Measurements from ENCODE around the gene MED12L.

MED12L gene

GRCh38 chr3:151133917-151134450, 48.5 kb downstream of the MED12L start:
- DNase-seq: no peak

- peak in 5 of 58 donors; percentile 10 to 33 (median 14) for DNase-seq
Observed at GRCh38 chr3:151135541-151136337, 50.3 kb downstream of the MED12L start.

GRCh38 chr3:151142929-151143328, 57.5 kb downstream of the MED12L start:
- no peak for DNase-seq

DNA sequence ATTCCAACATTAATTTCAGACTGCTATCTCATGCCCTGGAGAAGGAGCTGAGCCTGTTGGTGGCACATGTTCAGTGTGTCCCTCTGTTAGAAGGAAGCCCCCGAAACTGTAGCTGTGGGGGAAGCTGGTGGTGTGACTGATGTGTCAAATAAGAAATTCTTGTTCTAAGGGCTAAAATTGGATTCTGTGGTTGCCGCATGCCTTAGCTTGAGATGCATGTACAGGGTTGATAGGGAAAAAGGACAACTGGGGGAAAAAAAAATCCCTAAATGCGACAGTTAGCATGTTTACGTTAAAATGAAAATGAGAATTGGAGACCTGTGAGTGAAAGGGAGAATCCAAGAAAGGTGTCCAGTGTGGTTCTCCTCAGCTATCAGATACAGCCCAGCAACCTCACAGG, 58.6 kb downstream of the MED12L start:
- no peak for DNase-seq

- DNase-seq: no peak
Observed at GRCh38 chr3:151144760-151145159, 59.3 kb downstream of the MED12L start.

DNA sequence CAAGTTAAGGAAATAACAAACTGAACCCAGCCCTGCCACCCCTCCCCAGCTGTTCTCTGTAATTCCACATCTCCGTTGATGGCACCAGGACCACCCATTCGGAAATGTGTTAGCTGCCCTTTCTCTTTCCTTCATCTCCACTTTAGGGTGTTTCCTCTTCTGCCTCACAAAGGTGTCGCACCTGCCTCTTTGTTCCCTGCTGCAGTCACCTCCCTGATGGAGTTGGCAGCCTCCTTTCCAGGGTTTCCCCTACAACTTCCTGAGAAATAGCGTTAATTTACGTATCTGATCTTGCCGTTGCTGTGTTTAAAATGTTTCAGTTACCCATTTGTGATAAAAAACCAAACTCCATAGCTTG, 60.2 kb downstream of the MED12L start:
- DNase-seq: no peak

DNA sequence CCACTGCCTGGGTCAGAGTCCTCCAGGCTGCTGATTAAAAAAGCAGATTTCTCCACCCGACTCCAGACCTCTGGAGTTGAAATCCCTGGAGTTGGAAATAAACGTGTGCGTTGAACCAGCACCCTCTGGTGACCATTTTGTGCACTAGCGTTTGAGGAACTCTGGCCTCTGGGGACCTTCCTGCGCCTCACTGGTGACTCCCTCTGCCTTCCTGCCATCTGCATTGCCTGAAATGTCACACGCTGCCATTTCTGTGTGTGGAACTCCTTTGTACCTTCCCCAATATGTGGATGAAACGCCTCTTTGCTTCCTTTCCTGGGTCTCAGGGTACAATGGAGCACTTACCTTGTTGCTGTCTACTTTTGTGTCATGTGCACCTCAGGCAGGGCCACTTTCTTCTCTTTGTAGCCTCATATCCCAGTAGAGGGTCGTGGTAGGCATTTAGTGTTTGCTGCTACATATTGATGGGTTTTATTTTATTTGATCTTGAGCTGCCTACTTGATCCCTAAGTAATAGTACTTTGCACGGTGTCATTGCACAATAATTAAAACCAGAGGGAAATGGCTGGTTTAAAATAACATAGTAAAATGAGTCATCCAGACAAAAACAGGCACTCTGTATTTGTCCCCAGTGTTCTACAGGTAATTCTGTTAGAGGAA, 60.7 kb downstream of the MED12L start:
- peak in 53 of 58 donors; percentile 13 to 80 (median 52) for DNase-seq

GRCh38 chr3:151146731-151147091, 61.2 kb downstream of the MED12L start:
- DNase-seq: no peak

DNA sequence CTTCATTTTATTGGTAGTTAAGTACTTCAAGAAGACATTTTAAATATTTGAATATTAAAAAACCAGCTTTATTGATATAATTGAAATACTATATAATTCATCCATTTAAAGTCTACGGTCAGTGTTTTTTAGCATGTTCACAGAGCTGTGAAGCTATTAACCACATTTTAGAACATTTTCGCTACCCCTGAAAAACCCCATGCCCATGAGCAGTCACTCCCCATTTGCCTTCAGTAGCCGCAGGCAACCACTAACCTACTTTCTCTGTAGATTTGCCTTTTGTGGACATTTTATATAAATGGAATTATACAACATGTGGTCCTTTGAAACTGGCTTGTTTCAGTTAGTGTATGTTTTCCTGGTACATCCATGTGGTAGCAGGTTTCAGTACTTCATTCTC, 61.8 kb downstream of the MED12L start:
- no peak for DNase-seq

- DNase-seq: no peak
Observed at GRCh38 chr3:151152455-151153079, 67.1 kb downstream of the MED12L start.

- no peak for DNase-seq
Observed at GRCh38 chr3:151154566-151154965, 69.1 kb downstream of the MED12L start.

DNA sequence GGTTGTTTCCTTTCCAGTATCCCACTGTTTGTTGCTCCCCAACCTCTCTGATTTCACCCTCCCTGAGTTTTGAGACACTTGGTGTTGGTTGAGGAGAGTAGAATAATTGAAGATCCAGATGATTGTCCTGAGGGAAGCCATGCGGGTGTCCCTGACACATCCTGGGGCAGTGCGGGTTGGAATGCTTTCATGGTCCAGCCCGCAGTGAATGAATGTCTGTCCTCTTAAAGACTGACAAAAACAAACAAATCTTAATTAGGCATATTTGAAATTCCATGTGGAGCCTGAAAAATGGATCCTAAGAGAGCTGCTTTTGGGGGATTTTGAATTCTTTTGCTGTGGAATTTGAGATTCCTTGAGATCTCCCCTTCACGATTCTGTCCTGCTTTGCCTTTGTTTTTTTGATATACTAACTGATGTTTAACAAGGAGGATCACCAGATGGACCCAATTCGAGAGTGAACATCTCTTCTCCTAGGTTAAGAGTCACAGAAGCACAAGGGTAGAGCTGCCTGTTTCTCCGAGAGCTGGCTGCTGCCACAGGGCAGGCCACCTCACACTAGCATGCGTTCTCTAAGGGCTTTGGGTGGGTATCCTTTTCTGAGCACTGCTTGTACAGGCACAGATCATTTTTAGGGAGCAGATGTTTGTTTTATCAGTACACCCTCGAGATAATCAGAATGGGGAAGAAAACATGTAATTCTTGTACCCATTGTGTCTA, 70.1 kb downstream of the MED12L start:
- peak in 1 of 58 donors; percentile 22 for DNase-seq

- no peak for DNase-seq
Observed at GRCh38 chr3:151156618-151157216, 71.3 kb downstream of the MED12L start.

- no peak for DNase-seq
Observed at GRCh38 chr3:151159806-151160205, 74.3 kb downstream of the MED12L start.

DNA sequence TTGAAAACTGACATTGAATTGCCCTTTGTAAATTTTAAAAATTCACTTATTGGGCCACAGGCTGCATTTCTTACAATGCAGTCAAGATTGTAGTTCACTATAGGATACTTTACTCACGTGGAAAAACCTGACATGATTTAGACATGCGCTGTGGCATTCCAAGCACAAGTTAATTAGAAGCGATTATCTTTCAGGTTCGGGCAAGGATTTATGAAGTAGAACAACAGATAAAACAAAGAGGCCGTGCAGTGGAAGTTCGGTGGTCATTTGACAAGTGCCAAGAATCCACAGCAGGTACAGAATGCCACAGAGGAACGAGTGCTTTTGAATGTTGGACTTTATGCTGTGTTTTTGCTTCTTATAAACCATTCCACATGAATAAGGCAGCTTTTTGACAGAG, 79.8 kb downstream of the MED12L start:
- no peak for DNase-seq

DNA sequence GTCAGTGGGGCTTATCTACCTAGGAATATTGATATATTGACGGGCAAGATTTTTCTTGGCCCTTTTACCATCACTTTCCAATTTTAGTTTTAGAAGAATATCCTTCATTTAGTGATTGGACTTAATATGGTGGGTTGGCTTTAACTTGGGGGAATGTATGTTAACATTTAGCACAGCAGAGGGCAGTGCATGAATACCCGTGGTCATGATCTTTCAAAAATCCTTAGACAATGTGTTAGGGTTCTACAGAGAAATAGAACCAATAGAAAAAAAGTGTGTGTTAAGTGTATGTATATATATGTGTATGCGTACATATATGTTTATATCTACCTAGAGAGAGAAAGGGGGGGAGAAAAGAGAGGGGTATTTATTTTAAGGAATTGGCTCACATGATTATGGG, 80.7 kb downstream of the MED12L start:
- DNase-seq: no peak

DNA sequence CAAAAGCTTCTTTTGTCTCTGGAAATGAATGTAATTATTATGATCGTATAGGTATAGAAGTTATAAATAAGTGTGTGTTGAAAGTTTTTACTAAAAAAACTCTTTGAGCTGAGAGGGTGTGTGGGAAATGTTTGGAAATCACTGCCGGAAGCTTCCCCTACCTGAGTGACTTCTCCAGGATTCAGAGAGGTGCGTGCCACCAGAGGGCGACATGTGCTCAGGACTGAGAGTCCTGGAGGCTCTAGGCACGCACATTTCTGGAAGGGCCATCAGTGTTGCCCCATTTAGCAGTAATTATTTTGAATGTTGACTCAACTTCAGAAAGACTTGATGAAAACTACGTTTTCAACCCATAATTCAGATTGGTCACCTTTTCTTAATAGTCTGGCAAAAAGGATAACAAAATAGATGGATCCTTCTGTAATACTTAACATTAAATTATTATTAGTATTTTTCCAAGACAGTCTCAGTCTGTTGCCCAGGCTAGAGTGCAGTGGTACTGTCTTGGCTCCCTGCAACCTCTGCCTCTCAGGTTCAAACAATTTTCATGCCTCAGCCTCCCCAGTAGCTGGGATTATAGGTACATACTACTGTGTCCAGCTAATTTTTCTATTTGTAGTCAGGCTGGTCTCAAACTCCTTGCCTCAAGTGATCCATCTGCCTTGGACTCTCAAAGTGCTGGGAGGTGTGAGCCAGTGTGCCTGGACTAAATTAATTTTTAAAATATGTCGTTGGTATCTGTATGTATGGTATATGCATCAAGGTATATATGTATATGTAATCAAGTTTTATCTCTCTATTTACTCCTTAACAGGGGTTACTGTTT, 83.0 kb downstream of the MED12L start:
- peak in 39 of 58 donors; percentile 2 to 73 (median 24) for DNase-seq

DNA sequence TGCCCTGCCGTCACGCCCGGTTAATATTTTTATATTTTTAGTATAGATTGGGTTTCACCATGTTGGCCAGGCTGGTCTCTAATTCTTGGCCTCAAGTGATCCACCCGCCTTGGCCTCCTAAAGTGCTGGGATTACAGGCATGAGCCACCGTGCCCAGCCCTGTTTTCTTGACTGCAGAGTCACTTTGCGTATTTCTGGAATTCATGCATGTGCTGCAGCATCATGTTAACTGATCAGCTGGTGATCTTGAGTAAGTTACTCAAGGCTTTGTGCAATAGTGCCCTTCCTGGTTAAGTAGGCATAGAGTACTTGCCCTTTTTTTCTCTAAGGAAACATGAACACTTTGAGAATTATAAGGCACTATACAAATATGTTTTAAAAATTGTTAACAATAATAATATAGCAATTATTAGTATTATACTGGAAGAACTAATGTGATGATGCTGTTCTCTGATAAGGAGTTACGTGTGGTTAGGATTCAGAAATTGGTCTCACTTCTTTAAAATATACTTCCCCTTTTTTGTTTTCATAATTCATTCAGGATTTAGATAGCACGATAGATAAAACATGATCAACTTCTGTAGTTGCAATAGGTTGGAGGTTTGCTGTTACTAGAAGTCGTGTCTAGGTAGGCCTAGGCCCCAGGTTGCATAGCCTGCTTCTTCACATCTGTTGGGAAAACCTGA, 83.9 kb downstream of the MED12L start:
- peak in 1 of 58 donors; percentile 6 for DNase-seq

DNA sequence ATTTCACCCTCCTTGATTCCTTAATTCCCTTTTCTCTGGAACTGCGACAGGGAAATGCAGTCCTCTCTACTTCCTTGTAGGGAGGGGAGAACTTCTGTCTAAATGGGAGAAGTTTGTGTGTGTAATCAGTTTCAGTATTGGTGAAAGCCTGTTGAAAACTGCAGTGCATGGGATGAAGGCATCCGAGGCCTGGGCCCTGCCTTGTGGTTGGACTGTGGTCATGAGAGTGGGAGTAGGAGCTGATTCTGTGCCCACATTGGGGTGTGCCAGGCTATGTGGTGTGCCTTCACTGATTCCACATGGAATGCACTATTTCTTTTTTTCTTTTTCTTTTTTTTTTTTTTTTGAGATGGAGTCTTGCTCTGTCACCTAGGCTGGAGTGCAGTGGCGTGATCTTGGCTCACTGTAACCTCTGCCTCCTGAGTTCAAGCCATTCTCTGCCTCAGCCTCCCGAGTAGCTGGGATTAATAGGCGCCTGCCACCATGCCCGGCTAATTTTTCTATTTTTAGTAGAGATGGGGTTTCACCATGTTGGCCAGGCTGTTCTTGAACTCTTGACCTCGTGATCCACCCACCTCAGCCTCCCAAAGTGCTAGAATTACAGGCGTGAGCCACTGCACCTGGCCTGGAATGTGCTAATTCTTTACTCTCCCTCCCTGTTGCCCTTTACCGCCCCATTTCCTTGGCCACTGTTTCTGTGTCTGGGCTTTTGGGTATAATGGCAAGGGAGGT, 84.7 kb downstream of the MED12L start:
- DNase-seq: peak in 13 of 58 donors; percentile 2 to 42 (median 11)

Data from anterior cingulate cortex (tissue), 58 donors.